HG03025 (cell line): ENCODE data around the gene INSYN1.

ENCODE experiments used
- ATAC-seq: cut with Tn5 transposase; IDR thresholded peaks from one replicate; pipeline ENCODE4 v1.9.1; 2021; ENCODE audit warnings: mild to moderate bottlenecking, moderate library complexity; ENCODE audit not compliant: unreplicated experiment, low FRiP score

Gene INSYN1

GRCh38 chr15:73695773-73696640 lies 57.1 kb downstream of the INSYN1 start:
- no peak for ATAC-seq

- no peak for ATAC-seq
These were observed 58.7 kb downstream of the INSYN1 start for GRCh38 chr15:73694419-73694818.

- no peak for ATAC-seq
These were observed 61.8 kb downstream of the INSYN1 start for GRCh38 chr15:73691396-73691795.

- no peak for ATAC-seq
These were observed 64.7 kb downstream of the INSYN1 start for GRCh38 chr15:73688455-73688854.

- no peak for ATAC-seq
These were observed 65.8 kb downstream of the INSYN1 start for GRCh38 chr15:73687351-73687750.

GRCh38 chr15:73686781-73687256 lies 66.3 kb downstream of the INSYN1 start:
- ATAC-seq, result no peak

GRCh38 chr15:73685981-73686380 lies 67.2 kb downstream of the INSYN1 start:
- ATAC-seq, result no peak
